ENCODE data around the gene TRRAP.

The TRRAP gene

GRCh38 chr7:98956469-98956868 is 78.1 kb downstream of the TRRAP start:
- no peak for DNase-seq

DNA sequence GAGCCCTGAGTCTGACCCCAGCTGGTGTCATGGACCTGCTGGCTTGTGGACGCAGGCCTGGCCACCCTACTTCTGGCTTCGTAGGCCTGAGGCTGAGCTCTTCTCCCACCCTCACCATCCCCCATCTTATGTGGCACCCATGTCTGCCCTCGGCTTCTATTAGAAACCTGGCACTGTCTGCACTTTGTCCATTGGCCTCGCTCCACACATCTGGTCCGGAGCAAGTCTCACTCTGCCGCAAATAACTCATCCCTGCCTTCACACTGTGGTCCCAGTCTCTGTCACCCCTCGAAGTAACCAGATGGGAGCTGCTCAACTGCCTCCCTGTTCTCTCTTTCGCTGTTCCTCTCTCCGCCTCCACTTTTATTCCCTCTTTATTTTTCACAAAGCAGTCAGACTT is 78.6 kb downstream of the TRRAP start:
- no peak for DNase-seq

- DNase-seq: no peak
These were observed 79.4 kb downstream of the TRRAP start for GRCh38 chr7:98957766-98958165.

GRCh38 chr7:98958968-98959367 is 80.6 kb downstream of the TRRAP start:
- DNase-seq: no peak

DNA sequence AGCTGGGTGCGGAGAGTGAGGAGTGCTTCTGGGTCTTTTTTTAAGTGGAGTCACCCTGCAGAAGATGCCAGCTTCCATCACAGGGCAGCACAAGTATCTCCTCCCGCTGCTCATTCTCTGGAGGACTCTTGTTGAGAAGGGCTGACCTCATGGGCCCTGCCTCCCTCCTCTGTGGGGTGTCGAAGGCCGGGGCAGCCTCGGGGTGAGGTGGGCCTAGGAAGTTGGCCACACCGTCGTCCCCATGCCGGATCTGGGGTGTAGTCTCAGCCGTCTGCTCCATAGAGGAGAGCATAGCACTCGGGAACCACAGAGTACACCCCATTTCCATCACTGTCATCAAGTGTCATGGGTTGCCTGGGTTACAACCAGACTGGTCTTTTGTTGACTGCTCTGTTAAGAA is 85.0 kb downstream of the TRRAP start:
- DNase-seq: no peak

DNA sequence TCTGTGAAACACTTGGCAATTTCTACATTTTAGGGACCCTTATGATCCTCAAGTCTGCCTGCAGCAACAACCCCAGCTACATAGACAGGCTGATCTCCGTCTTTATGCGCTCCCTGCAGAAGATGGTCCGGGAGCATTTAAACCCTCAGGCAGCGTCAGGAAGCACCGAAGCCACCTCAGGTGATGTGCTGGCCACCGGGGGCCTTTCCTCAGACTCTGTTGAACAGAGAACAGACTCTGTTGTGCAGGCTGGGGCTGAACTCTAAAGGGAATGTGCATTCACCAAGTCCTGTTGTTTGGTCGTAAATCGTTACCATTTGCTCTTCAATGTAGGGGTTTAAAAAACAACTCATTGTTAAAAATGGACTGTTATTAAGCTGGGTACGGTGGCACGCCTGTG is 86.3 kb downstream of the TRRAP start:
- DNase-seq: no peak

DNA sequence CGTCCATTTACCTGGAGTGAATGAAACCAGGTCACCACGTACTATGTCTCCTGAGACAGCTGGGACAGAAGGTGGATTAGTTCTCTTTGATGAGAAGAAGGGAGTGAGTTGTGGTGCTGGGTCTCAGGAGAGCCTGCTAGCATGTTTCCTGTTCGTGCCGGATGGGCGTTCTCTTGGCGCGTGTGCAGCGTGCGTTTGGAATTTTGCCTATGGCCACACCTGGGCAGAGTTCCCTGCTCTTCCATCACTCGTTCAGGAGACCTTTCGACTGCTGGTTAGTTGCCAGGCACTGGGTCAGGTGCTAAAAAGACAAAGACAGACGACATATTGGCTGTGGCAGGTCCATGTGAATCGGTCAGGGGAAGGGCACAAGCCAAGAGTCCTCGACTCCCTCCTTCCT is 90.3 kb downstream of the TRRAP start:
- DNase-seq: no peak

GRCh38 chr7:98969386-98969785 is 91.1 kb downstream of the TRRAP start:
- no peak for DNase-seq

DNA sequence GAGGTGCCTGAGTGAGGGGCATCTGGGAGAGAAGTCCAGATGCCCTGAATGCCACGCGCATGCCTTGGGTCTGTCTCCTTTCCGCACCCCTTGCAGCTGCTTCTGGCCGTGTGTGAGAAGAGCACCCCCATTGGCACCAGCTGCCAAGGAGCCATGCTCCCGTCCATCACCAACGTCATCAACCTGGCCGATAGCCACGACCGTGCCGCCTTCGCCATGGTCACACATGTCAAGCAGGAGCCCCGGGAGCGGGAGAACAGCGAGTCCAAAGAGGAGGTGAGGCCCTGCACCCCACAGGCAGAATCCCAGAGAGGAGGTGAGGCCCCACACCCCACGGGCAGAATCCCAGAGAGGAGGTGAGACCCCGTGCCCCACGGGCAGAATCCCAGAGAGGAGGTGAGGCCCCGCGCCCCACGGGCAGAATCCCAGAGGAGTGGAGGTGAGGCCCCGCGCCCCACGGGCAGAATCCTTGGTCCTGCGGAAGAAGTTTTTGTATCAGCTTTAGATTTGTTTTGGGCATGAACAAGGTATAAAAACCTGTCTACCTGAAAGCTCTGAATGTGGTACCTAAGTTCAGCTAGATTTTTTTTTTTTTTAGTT is 91.8 kb downstream of the TRRAP start:
- DNase-seq: no peak

- no peak for DNase-seq
These were observed 92.5 kb downstream of the TRRAP start for GRCh38 chr7:98970805-98971204.

DNA sequence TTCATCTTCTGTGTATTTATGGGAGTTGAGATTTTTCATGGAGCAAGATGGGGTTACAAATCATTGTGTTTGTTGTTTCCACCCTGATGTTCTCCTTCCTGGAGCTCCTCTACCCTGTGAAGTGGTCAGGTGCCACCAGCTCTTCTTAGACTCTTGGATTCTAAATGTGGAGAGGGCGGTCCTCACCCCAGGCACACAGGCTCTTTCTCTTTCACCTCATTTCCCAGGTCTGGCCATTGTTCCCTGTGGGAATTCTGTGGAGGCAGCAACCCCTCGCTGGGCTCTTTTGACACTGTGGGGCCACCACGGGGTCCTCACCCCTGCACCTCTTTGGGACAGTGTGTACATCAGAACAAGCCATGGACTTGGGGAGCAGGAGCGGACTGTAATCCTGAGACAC is 95.9 kb downstream of the TRRAP start:
- DNase-seq: no peak

DNA sequence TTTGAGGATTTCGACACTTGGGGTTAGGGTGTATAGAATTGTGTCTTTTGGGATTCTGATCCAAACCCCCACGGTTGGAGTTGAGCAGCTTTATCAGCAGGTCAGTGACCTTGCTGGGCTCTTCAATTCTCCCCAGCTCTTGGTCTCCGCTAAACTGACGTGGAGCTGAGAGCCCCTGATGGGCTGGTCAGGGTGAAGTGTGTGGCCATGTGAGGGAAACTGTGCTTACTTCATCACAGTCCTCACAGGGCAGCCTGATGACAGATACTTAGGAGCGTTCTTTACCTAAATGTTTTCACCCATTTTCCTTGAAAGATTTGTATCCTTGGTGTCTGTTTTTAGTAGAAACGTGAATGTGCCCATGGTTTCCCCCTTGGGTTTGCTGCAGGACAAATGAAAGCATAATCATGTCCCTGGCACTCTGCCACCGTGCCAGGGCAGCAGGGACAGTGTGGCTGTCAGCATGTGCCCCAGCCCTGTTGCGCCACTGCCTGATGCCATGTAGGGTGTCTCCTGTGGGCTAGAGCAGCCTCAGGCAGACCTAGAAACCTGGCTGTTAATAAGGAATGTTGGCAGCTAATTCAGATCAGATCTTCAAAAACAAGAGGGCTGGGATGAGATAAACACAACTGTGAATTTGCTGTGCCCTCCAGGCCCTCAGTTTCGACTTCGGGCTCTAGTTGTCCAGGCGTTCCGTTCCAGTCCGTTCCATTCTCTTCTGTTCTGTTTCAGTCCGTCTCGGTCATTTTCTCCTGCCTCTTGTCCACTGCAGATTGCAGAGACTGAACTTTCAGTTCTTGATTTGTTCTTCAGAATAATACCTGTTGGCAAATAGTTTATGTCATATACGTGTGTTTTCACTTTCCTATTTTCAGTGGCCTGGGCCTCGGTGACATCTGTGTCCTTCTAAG is 96.8 kb downstream of the TRRAP start:
- no peak for DNase-seq

DNA sequence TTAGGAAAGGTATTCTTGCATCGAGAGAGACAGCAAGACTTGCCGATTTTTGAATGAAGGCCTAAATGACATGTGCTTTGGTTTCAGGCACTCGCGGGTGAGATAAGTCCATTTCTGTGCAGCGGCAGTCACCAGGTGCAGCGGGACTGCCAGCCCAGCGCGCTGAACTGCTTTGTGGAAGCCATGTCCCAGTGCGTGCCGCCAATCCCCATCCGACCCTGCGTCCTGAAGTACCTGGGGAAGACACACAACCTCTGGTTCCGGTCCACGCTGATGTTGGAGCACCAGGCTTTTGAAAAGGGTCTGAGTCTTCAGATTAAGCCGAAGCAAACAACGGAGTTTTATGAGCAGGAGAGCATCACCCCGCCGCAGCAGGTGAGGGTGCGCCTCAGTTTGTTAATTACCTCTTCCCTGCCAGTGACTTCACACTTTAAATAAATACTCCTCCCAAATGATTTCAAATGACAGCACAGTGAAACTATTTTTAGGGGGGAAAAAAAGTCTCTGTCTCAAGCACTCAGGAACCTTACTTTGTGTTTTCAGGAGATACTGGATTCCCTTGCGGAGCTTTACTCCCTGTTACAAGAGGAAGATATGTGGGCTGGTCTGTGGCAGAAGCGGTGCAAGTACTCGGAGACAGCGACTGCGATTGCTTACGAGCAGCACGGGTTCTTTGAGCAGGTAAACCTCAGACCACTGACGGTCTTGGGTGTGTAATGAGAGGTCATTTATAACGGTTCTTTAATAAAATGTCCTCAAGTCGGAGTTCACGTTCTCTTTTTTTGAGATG is 98.3 kb downstream of the TRRAP start:
- DNase-seq: no peak

- DNase-seq: no peak
These were observed 100.3 kb downstream of the TRRAP start for GRCh38 chr7:98978672-98979071.

GRCh38 chr7:98981701-98982100 is 103.4 kb downstream of the TRRAP start:
- no peak for DNase-seq

DNA sequence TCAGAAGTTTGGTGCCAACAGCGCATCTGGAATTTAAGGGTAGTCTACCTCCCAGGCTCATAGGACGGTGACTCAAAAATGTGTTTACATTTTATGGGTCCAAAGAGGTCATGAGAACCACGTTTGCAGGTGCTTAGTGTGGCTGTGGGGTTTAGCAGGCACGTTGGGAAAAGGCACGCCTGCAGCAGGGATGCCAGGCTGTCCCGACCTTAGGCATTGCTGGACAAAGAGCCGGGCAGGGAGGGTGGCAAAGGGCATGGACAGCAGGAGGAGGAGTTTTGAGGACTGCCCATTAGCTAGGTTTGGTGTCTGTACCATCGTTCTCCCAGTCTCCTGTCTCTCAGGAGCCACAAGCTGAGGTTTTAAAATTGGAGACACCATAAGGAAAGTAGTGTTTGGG is 104.4 kb downstream of the TRRAP start:
- DNase-seq: no peak

- no peak for DNase-seq
These were observed 105.8 kb downstream of the TRRAP start for GRCh38 chr7:98984126-98984525.

- no peak for DNase-seq
These were observed 107.1 kb downstream of the TRRAP start for GRCh38 chr7:98985406-98985805.

- no peak for DNase-seq
These were observed 107.6 kb downstream of the TRRAP start for GRCh38 chr7:98985945-98986344.

DNA sequence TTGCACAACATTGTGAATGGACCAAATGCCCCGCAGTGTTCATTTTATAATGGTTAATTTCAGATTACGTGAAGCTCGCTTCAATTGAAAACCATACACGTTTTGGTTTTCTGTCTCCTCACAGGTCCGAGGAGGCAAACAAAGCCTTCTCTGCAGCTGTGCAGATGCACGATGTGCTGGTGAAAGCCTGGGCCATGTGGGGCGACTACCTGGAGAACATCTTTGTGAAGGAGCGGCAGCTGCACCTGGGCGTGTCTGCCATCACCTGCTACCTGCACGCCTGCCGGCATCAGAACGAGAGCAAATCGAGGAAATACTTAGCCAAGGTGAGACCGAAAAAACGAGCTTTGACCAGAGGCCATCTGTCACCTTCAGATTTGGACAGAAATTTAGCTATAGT is 110.3 kb downstream of the TRRAP start:
- no peak for DNase-seq

GRCh38 chr7:98990356-98990755 is 112.0 kb downstream of the TRRAP start:
- no peak for DNase-seq

GRCh38 chr7:98991141-98991540 is 112.8 kb downstream of the TRRAP start:
- no peak for DNase-seq

- no peak for DNase-seq
These were observed 113.7 kb downstream of the TRRAP start for GRCh38 chr7:98992076-98992475.
